Astrocyte (in vitro differentiated cells and primary cell): ENCODE data around the gene QSOX2. TPM values are rescaled to one million over a fixed set of nuclear protein-coding genes. Genes with fewer than 3 reads are reported as not detected.

Experiments used
- DNase-seq: peaks from one replicate; pipeline ENCODE4 v3.0.0-alpha.2; 2010; ENCODE audit warnings: low read depth
- FAIRE-seq: peaks from 2 replicates; lab custom pipeline; 2011; peaks lifted over from hg19 to GRCh38; lab: Jason Lieb, UNC
- H2AFZ ChIP-seq: 2 replicates; pipeline ENCODE4 v1.6.0; 2012; ENCODE audit warnings: low read depth, low read length, inconsistent platforms
- H3K27ac ChIP-seq: 2 replicates; pipeline ENCODE4 v1.5.1; 2011; ENCODE audit warnings: low read depth, low read length, inconsistent platforms
- H3K27me3 ChIP-seq: 2 replicates; pipeline ENCODE4 v1.6.0; 2011; ENCODE audit warnings: low read length, inconsistent platforms; ENCODE audit not compliant: insufficient read depth
- H3K36me3 ChIP-seq: 2 replicates; pipeline ENCODE4 v1.5.1; 2011; ENCODE audit warnings: low read length, inconsistent platforms; ENCODE audit not compliant: insufficient read depth
- H3K4me1 ChIP-seq: 2 replicates; pipeline ENCODE4 v1.5.1; 2011; ENCODE audit warnings: low read length, inconsistent platforms; ENCODE audit not compliant: insufficient read depth
- H3K4me2 ChIP-seq: 2 replicates; pipeline ENCODE4 v1.6.0; 2012; ENCODE audit warnings: low read length, inconsistent platforms
- H3K4me3 ChIP-seq: 2 replicates; pipeline ENCODE4 v1.5.1; 2011; ENCODE audit warnings: low read depth, mild to moderate bottlenecking, low read length, inconsistent platforms; ENCODE audit not compliant: insufficient read depth
- H3K79me2 ChIP-seq: 2 replicates; pipeline ENCODE4 v1.6.0; 2012; ENCODE audit warnings: mild to moderate bottlenecking, low read length, inconsistent platforms; ENCODE audit not compliant: insufficient read depth
- H3K9ac ChIP-seq: 2 replicates; pipeline ENCODE4 v1.6.0; 2012; ENCODE audit warnings: mild to moderate bottlenecking, low read length, inconsistent platforms
- H3K9me3 ChIP-seq: 2 replicates; pipeline ENCODE4 v1.5.1; 2012; ENCODE audit warnings: low read depth, mild to moderate bottlenecking, low read length, inconsistent platforms; ENCODE audit not compliant: insufficient read depth
- H4K20me1 ChIP-seq: 2 replicates; pipeline ENCODE4 v1.6.0; 2012; ENCODE audit warnings: low read length, inconsistent platforms; ENCODE audit not compliant: insufficient read depth
- H3K27ac Mint-ChIP-seq: one replicate; pipeline ENCODE4 v1.8.0; 2021; ENCODE audit warnings: mild to moderate bottlenecking, mixed read lengths; ENCODE audit not compliant: unreplicated experiment
- H3K27me3 Mint-ChIP-seq: one replicate; pipeline ENCODE4 v1.8.0; 2021; ENCODE audit warnings: low read depth, mixed read lengths; ENCODE audit not compliant: unreplicated experiment
- H3K36me3 Mint-ChIP-seq: one replicate; pipeline ENCODE4 v1.8.0; 2021; ENCODE audit warnings: low read depth, mixed read lengths; ENCODE audit not compliant: unreplicated experiment
- H3K4me1 Mint-ChIP-seq: one replicate; pipeline ENCODE4 v1.8.0; 2021; ENCODE audit warnings: low read depth, mixed read lengths; ENCODE audit not compliant: unreplicated experiment
- H3K4me3 Mint-ChIP-seq: one replicate; pipeline ENCODE4 v1.8.0; 2021; ENCODE audit warnings: mild to moderate bottlenecking, moderate library complexity, mixed read lengths; ENCODE audit not compliant: unreplicated experiment
- H3K9me3 Mint-ChIP-seq: one replicate; pipeline ENCODE4 v1.8.0; 2021; ENCODE audit warnings: mild to moderate bottlenecking, mixed read lengths; ENCODE audit not compliant: unreplicated experiment
- EZH2 ChIP-seq: IDR thresholded peaks from 2 replicates; pipeline ENCODE4 v1.6.1; 2012; ENCODE audit warnings: mild to moderate bottlenecking, low read length, inconsistent platforms; ENCODE audit not compliant: insufficient read depth
- total RNA-seq: library from RNA; stranded (reverse); gene quantifications from 2 replicates; pipeline ENCODE4 v1.2.1, GENCODE V29; 2021
- TF ChIP-seq, protein P1 (sequence below): IDR thresholded peaks from 2 replicates; pipeline ENCODE4 v1.5.1; 2011; ENCODE audit warnings: low read depth, mild to moderate bottlenecking, inconsistent platforms, low read length, moderate library complexity; ENCODE audit not compliant: insufficient read depth

The QSOX2 gene
- total RNA-seq, 1 donor from 2014 or later: 20.4 TPM

DNA sequence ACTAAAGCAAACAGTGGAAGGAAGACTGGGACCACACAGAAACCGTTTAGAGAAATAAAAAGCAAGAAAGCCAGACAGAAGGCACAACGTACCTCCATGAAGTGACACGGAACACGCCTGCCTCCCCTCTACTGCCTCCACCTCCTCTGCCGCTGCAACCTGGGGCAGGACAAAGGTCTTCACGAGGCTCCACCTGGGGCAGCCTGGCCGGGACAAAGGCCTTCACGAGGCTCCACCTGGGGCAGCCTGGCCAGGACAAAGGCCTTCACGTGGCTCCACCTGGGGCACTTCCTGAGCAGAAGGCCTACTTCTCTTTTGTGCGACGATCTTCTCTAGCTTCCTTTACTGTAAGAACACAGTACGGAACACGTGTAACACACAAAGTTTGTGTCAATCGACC, 11.7 kb downstream of the QSOX2 start:
- Histone ChIP-seq H3K9ac (no peak overlapping the region), H3K27me3 (no peaks in the 10 kb centered on the region), H3K9me3 (no peaks in the 10 kb centered on the region), H3K4me2 (no peak overlapping the region), H3K27ac (no peak overlapping the region), H3K79me2 (peaks cover 25% of the 10 kb centered on the region), H3K4me1 (peaks cover 9% of the 10 kb centered on the region), H3K36me3 (no peaks in the 10 kb centered on the region), H4K20me1 (peaks cover 73% of the 10 kb centered on the region), H2AFZ (no peak overlapping the region), H3K4me3 (no peak overlapping the region)
- Mint-ChIP-seq H3K9me3 (no peaks in the 10 kb centered on the region), H3K36me3 (peaks cover 19% of the 10 kb centered on the region), H3K27ac (no peak overlapping the region), H3K4me3 (no peak overlapping the region), H3K4me1 (peaks cover 12% of the 10 kb centered on the region), H3K27me3 (no peaks in the 10 kb centered on the region)
- FAIRE-seq: no peak
- no peak for TF ChIP-seq EZH2
- TF ChIP-seq, protein P1, sequence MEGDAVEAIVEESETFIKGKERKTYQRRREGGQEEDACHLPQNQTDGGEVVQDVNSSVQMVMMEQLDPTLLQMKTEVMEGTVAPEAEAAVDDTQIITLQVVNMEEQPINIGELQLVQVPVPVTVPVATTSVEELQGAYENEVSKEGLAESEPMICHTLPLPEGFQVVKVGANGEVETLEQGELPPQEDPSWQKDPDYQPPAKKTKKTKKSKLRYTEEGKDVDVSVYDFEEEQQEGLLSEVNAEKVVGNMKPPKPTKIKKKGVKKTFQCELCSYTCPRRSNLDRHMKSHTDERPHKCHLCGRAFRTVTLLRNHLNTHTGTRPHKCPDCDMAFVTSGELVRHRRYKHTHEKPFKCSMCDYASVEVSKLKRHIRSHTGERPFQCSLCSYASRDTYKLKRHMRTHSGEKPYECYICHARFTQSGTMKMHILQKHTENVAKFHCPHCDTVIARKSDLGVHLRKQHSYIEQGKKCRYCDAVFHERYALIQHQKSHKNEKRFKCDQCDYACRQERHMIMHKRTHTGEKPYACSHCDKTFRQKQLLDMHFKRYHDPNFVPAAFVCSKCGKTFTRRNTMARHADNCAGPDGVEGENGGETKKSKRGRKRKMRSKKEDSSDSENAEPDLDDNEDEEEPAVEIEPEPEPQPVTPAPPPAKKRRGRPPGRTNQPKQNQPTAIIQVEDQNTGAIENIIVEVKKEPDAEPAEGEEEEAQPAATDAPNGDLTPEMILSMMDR: no peak
- DNase-seq: no peak

DNA sequence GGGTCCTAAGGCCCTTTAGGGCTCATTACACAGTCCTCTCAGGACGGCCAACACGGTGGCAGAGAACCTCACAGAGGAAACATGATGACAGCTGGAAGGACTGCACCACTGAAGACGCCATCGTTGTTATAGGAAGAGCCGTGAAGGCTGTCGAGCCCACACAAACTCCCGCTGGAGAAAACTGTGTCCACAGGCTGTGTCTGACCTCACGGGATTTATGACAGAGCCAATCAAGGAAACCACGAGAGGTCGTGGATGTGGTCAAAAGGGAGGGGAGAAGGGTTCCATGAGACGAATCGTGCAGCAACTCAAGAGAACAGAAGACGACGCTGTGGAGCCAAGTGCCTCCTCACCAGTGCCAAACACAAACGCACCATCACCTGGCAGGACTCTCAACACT, 12.2 kb downstream of the QSOX2 start:
- no peaks in the 10 kb centered on the region for H3K9me3 Mint-ChIP-seq

DNA sequence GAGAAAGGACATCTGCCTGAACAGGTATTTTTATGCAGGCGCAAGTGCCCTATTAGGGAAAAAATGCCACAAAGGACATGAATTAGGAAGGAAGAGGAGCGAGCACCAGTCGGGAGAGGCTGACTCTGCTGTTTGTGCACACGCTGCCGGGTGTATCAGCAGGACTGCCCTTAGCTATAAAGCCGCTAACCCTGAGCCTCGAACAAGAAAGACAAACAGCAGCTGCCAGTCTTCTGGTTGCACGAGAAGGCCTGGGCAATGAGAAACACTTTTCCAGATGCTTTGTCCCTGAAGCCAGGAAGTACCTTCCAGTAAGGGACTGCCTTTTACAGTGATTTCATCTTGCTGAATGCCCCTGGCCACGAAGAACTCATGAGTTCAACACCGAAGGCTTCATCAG, 12.6 kb downstream of the QSOX2 start:
- Mint-ChIP-seq H3K27ac (no peak overlapping the region), H3K4me3 (no peak overlapping the region), H3K9me3 (no peaks in the 10 kb centered on the region), H3K4me1 (peaks cover 14% of the 10 kb centered on the region), H3K27me3 (no peaks in the 10 kb centered on the region), H3K36me3 (peaks cover 19% of the 10 kb centered on the region)
- H3K4me3 ChIP-seq: no peak overlapping the region
- peaks cover 64% of the 10 kb centered on the region for H4K20me1 ChIP-seq
- H3K4me1 ChIP-seq: peaks cover 18% of the 10 kb centered on the region
- H3K9ac ChIP-seq: no peak overlapping the region
- H3K79me2 ChIP-seq: peaks cover 16% of the 10 kb centered on the region
- H3K27ac ChIP-seq: no peak overlapping the region
- FAIRE-seq: no peak
- TF ChIP-seq EZH2: no peak
- H3K4me2 ChIP-seq: no peak overlapping the region
- H2AFZ ChIP-seq: no peak overlapping the region
- H3K9me3 ChIP-seq: no peaks in the 10 kb centered on the region
- H3K27me3 ChIP-seq: no peaks in the 10 kb centered on the region
- H3K36me3 ChIP-seq: no peaks in the 10 kb centered on the region
- DNase-seq: no peak

More for the DNA sequence above, 12.2 kb downstream of the QSOX2 start:
- DNase-seq (no peak), FAIRE-seq (no peak)
- H3K4me2 ChIP-seq: no peak overlapping the region
- peaks cover 68% of the 10 kb centered on the region for H4K20me1 ChIP-seq
- no peak overlapping the region for H3K4me3 Mint-ChIP-seq
- peaks cover 14% of the 10 kb centered on the region for H3K4me1 Mint-ChIP-seq
- no peaks in the 10 kb centered on the region for H3K27me3 ChIP-seq
- H3K27me3 Mint-ChIP-seq: no peaks in the 10 kb centered on the region
- H3K9ac ChIP-seq: no peak overlapping the region
- no peaks in the 10 kb centered on the region for H3K9me3 ChIP-seq
- H3K27ac Mint-ChIP-seq: no peak overlapping the region
- no peaks in the 10 kb centered on the region for H3K36me3 ChIP-seq
- no peak overlapping the region for H3K27ac ChIP-seq
- peaks cover 21% of the 10 kb centered on the region for H3K79me2 ChIP-seq
- H3K36me3 Mint-ChIP-seq: peaks cover 19% of the 10 kb centered on the region
- TF ChIP-seq EZH2: no peak
- TF ChIP-seq, protein P1: no peak
- H3K4me3 ChIP-seq: no peak overlapping the region
- H3K4me1 ChIP-seq: peaks cover 14% of the 10 kb centered on the region
- H2AFZ ChIP-seq: no peak overlapping the region
